PC-9 (cell line): ENCODE data around the gene KCNIP1.

ENCODE experiments used
- CTCF ChIP-seq: fragments of 200-600 bp; sonication (generic); conservative IDR thresholded peaks from 2 replicates; pipeline ENCODE4 v1.6.1; 2017; ENCODE audit warnings: mixed run types, antibody characterized with exemption, mild to moderate bottlenecking, moderate library complexity
- EZH2 ChIP-seq: fragments of 200-600 bp; sonication (generic); IDR thresholded peaks from 2 replicates; pipeline ENCODE4 v1.8.0; 2017; ENCODE audit warnings: antibody characterized with exemption, low read depth

GRCh38 chr5:170570476-170570875 lies 66.7 kb downstream of the KCNIP1 start:
- no peak for TF ChIP-seq CTCF
- no peak for TF ChIP-seq EZH2
